Measurements from ENCODE around the gene FGF6. TPM values are rescaled to one million over a fixed set of nuclear protein-coding genes. Genes with fewer than 3 reads are reported as not detected.

The FGF6 gene
- total and polyA plus RNA-seq, 4 donors: not detected

DNA sequence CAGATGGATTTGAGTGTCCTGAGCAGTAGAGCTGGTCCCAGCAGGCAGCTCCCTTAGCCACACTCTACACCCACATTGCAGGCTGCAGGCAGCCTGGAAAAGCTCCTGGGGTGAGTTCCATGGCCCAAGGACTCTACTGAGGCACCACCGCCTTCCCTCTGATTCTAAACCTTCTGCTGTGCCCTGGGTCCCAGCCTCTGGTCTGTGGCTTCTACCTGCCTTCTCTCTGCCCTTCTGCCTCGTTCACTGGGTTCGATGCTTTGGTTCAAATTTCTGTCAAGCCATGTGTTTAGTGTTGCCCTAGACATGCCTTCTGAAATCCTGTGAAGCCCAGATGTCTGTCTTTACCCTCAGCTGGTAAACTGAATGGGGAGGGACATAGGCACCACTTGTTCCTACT is 1.5 kb upstream of the FGF6 start:
- no peak for DNase-seq (ENCODE audit: low spot score)
- peaks cover 0 to 6% (median under 1%) of the 10 kb centered on the region in 4 donors for H3K27me3 ChIP-seq (ENCODE audit: control insufficient read depth in 4 of 4, insufficient read depth in 4 of 4, low read length in 3 of 4)
- H3K9me3 ChIP-seq (ENCODE audit: control insufficient read depth in 4 of 4, low read length in 3 of 4): no peaks in the 10 kb centered on the region
- H3K27ac ChIP-seq (ENCODE audit: low read depth in 1 of 2, low read length in 2 of 2): no peak overlapping the region
- no peaks in the 10 kb centered on the region for H3K4me1 ChIP-seq (ENCODE audit: control insufficient read depth in 4 of 4, insufficient read depth in 4 of 4, low read length in 3 of 4)
- 87% methylated on average over 3 of the region's 3 CpGs for WGBS
- no peaks in the 10 kb centered on the region for H3K36me3 ChIP-seq (ENCODE audit: control insufficient read depth in 4 of 4, insufficient read depth in 3 of 4, low read depth in 1 of 4, low read length in 3 of 4)
- TF ChIP-seq HNF4G (IDR thresholded peaks at IDR 0.05): no peak
- no peak for TF ChIP-seq FOXA2 (IDR thresholded peaks at IDR 0.05)
- no peak for TF ChIP-seq RXRA (IDR thresholded peaks at IDR 0.05)
- no peak for TF ChIP-seq JUND (IDR thresholded peaks at IDR 0.05)
- TF ChIP-seq, protein P1, sequence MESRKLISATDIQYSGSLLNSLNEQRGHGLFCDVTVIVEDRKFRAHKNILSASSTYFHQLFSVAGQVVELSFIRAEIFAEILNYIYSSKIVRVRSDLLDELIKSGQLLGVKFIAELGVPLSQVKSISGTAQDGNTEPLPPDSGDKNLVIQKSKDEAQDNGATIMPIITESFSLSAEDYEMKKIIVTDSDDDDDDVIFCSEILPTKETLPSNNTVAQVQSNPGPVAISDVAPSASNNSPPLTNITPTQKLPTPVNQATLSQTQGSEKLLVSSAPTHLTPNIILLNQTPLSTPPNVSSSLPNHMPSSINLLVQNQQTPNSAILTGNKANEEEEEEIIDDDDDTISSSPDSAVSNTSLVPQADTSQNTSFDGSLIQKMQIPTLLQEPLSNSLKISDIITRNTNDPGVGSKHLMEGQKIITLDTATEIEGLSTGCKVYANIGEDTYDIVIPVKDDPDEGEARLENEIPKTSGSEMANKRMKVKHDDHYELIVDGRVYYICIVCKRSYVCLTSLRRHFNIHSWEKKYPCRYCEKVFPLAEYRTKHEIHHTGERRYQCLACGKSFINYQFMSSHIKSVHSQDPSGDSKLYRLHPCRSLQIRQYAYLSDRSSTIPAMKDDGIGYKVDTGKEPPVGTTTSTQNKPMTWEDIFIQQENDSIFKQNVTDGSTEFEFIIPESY (IDR thresholded peaks at IDR 0.05): no peak
- TF ChIP-seq, protein P2, sequence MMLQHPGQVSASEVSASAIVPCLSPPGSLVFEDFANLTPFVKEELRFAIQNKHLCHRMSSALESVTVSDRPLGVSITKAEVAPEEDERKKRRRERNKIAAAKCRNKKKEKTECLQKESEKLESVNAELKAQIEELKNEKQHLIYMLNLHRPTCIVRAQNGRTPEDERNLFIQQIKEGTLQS (IDR thresholded peaks at IDR 0.05): no peak
- TF ChIP-seq EGR1 (IDR thresholded peaks at IDR 0.05; ENCODE audit: low read depth in 2 of 2): no peak
- TF ChIP-seq GABPA (IDR thresholded peaks at IDR 0.05 in 1 of 2, conservative IDR thresholded peaks at IDR 0.05 in 1 of 2): no peak
- no peak for TF ChIP-seq TAF1 (conservative IDR thresholded peaks at IDR 0.05)
- TF ChIP-seq NR2F2 (IDR thresholded peaks at IDR 0.05): no peak
- no peak for TF ChIP-seq FOXA1 (IDR thresholded peaks at IDR 0.05)
- TF ChIP-seq, protein P3, sequence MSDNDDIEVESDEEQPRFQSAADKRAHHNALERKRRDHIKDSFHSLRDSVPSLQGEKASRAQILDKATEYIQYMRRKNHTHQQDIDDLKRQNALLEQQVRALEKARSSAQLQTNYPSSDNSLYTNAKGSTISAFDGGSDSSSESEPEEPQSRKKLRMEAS (IDR thresholded peaks at IDR 0.05): no peak
- no peak overlapping the region for H3K9ac ChIP-seq (ENCODE audit: low read depth in 1 of 2, low read length in 2 of 2)
- no peak overlapping the region for H3K4me3 ChIP-seq (ENCODE audit: low read depth in 1 of 3, low read length in 3 of 3)

DNA sequence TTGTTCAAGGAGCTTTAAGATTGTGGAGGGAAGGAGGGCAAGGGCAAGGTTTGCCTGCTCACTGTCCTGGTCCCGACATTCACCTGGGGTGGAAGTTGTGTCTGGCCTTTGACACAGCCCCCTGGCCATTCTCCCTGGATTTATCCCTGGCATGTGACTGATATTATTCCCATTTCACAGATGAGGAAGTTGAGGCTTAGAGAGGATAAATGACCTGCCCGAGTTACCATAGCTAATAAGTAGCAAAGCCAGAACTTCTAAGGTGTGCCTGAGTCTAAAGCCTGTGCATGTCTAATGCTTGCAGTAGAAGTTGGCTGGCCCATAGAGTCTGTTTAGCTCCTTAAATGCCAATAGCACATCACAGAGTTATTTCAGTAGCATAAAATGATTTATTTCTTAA is 720 bp upstream of the FGF6 start:
- H3K9me3 ChIP-seq (ENCODE audit: control insufficient read depth in 4 of 4, low read length in 3 of 4): no peaks in the 10 kb centered on the region
- no peaks in the 10 kb centered on the region for H3K4me1 ChIP-seq (ENCODE audit: control insufficient read depth in 4 of 4, insufficient read depth in 4 of 4, low read length in 3 of 4)
- no peak overlapping the region for H3K9ac ChIP-seq (ENCODE audit: low read depth in 1 of 2, low read length in 2 of 2)
- WGBS: 80% methylated on average over 2 of the region's 2 CpGs
- TF ChIP-seq, protein P2 (IDR thresholded peaks at IDR 0.05): no peak
- TF ChIP-seq FOXA1 (IDR thresholded peaks at IDR 0.05): no peak
- TF ChIP-seq GABPA (IDR thresholded peaks at IDR 0.05 in 1 of 2, conservative IDR thresholded peaks at IDR 0.05 in 1 of 2): no peak
- peaks cover 0 to 5% (median 0%) of the 10 kb centered on the region in 4 donors for H3K27me3 ChIP-seq (ENCODE audit: control insufficient read depth in 4 of 4, insufficient read depth in 4 of 4, low read length in 3 of 4)
- no peak overlapping the region for H3K27ac ChIP-seq (ENCODE audit: low read depth in 1 of 2, low read length in 2 of 2)
- H3K4me3 ChIP-seq (ENCODE audit: low read depth in 1 of 3, low read length in 3 of 3): no peak overlapping the region
- no peaks in the 10 kb centered on the region for H3K36me3 ChIP-seq (ENCODE audit: control insufficient read depth in 4 of 4, insufficient read depth in 3 of 4, low read depth in 1 of 4, low read length in 3 of 4)
- DNase-seq (ENCODE audit: low spot score): no peak

DNA sequence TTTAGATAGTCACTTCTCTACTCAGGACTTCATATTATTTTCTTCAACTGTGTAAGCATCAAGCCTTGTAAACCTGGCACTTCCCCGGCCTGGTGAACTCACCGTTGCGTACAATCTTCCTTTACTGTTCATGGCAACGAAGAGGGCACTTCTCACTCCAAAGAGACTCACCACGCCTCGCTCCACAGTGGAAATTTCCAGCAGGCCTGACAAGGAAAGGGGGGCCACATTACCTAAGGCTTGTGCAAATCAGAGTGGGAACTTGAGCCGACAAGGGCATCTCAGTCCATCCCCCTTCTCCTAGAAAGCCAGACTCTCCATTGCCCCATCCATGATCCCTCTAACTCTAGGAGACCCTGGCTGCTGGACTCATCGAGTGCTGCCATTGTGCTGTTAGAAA is 1.6 kb downstream of the FGF6 start:
- Histone ChIP-seq H3K9ac (ENCODE audit: low read depth in 1 of 2, low read length in 2 of 2) (no peak overlapping the region), H3K27ac (ENCODE audit: low read depth in 1 of 2, low read length in 2 of 2) (no peak overlapping the region), H3K27me3 (ENCODE audit: control insufficient read depth in 4 of 4, insufficient read depth in 4 of 4, low read length in 3 of 4) (peaks cover 0 to 5% (median 0%) of the 10 kb centered on the region in 4 donors), H3K36me3 (ENCODE audit: control insufficient read depth in 4 of 4, insufficient read depth in 3 of 4, low read depth in 1 of 4, low read length in 3 of 4) (no peaks in the 10 kb centered on the region), H3K4me1 (ENCODE audit: control insufficient read depth in 4 of 4, insufficient read depth in 4 of 4, low read length in 3 of 4) (no peaks in the 10 kb centered on the region), H3K9me3 (ENCODE audit: control insufficient read depth in 4 of 4, low read length in 3 of 4) (no peaks in the 10 kb centered on the region), H3K4me3 (ENCODE audit: low read depth in 1 of 3, low read length in 3 of 3) (no peak overlapping the region)
- TF ChIP-seq NR2F2 (IDR thresholded peaks at IDR 0.05) (no peak), EGR1 (IDR thresholded peaks at IDR 0.05; ENCODE audit: low read depth in 2 of 2) (no peak), TAF1 (conservative IDR thresholded peaks at IDR 0.05) (no peak), GABPA (IDR thresholded peaks at IDR 0.05 in 1 of 2, conservative IDR thresholded peaks at IDR 0.05 in 1 of 2) (no peak), HNF4G (IDR thresholded peaks at IDR 0.05) (no peak), JUND (IDR thresholded peaks at IDR 0.05) (no peak), FOXA2 (IDR thresholded peaks at IDR 0.05) (no peak), HNF4A (conservative IDR thresholded peaks at IDR 0.05) (no peak), RXRA (IDR thresholded peaks at IDR 0.05) (no peak), YY1 (IDR thresholded peaks at IDR 0.05) (no peak), RAD21 (IDR thresholded peaks at IDR 0.05) (no peak), SP1 (IDR thresholded peaks at IDR 0.05) (no peak)
- TF ChIP-seq, protein P1 (IDR thresholded peaks at IDR 0.05): no peak
- TF ChIP-seq, protein P4, sequence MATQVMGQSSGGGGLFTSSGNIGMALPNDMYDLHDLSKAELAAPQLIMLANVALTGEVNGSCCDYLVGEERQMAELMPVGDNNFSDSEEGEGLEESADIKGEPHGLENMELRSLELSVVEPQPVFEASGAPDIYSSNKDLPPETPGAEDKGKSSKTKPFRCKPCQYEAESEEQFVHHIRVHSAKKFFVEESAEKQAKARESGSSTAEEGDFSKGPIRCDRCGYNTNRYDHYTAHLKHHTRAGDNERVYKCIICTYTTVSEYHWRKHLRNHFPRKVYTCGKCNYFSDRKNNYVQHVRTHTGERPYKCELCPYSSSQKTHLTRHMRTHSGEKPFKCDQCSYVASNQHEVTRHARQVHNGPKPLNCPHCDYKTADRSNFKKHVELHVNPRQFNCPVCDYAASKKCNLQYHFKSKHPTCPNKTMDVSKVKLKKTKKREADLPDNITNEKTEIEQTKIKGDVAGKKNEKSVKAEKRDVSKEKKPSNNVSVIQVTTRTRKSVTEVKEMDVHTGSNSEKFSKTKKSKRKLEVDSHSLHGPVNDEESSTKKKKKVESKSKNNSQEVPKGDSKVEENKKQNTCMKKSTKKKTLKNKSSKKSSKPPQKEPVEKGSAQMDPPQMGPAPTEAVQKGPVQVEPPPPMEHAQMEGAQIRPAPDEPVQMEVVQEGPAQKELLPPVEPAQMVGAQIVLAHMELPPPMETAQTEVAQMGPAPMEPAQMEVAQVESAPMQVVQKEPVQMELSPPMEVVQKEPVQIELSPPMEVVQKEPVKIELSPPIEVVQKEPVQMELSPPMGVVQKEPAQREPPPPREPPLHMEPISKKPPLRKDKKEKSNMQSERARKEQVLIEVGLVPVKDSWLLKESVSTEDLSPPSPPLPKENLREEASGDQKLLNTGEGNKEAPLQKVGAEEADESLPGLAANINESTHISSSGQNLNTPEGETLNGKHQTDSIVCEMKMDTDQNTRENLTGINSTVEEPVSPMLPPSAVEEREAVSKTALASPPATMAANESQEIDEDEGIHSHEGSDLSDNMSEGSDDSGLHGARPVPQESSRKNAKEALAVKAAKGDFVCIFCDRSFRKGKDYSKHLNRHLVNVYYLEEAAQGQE (IDR thresholded peaks at IDR 0.05): no peak
- no peak for DNase-seq (ENCODE audit: low spot score)
- WGBS: 83% methylated on average over 8 of the region's 8 CpGs

Measured in liver (tissue), 9 donors.